Measurements from ENCODE around the gene TRIM24. TPM values are rescaled to one million over a fixed set of nuclear protein-coding genes. Genes with fewer than 3 reads are reported as not detected.
"Not testable (repeated sequence)": the region's sequence is repeated elsewhere in the genome, so short reads cannot be mapped to it uniquely, and the experiment has no call there.

The TRIM24 gene
- total RNA-seq, 1 donor from 2014 or later, result 23.9 TPM

GRCh38 chr7:138456220-138456619, 3.8 kb upstream of the TRIM24 start:
- no peak for DNase-seq
- ATAC-seq, result no peak
- H3K36me3 ChIP-seq, result no peaks in the 10 kb centered on the region

GRCh38 chr7:138458576-138459412, 1.3 kb upstream of the TRIM24 start:
- Histone ChIP-seq H3K4me1 (peaks cover 4% of the 10 kb centered on the region), H3K27me3 (no peaks in the 10 kb centered on the region), H3K9me3 (no peaks in the 10 kb centered on the region), H3K27ac (no peak overlapping the region), H3K4me3 (peak overlapping the region; percentile 45), H3K36me3 (no peaks in the 10 kb centered on the region)
- DNase-seq (no peak), ATAC-seq (no peak)
- TF ChIP-seq CTCF (IDR thresholded peaks at IDR 0.05), result no peak
- intact Hi-C loops (cut with DNase I), result no loop called here

More at GRCh38 chr7:138456220-138456619, 3.8 kb upstream of the TRIM24 start:
- Histone ChIP-seq H3K4me3 (no peak overlapping the region), H3K27ac (no peak overlapping the region), H3K27me3 (no peaks in the 10 kb centered on the region), H3K9me3 (no peaks in the 10 kb centered on the region), H3K4me1 (no peaks in the 10 kb centered on the region)
- intact Hi-C loops (cut with DNase I), result no loop called here
- TF ChIP-seq CTCF (IDR thresholded peaks at IDR 0.05), result no peak

- H3K9me3 ChIP-seq, result no peaks in the 10 kb centered on the region
- ATAC-seq (peak; percentile 96), DNase-seq (peak; percentile 98)
- H3K27ac ChIP-seq, result no peak overlapping the region
- peak; percentile 17 for TF ChIP-seq CTCF (IDR thresholded peaks at IDR 0.05)
- intact Hi-C loops (cut with DNase I), result no loop called here
- peak overlapping the region; percentile 88 for H3K4me3 ChIP-seq
- no peaks in the 10 kb centered on the region for H3K36me3 ChIP-seq
- no peaks in the 10 kb centered on the region for H3K27me3 ChIP-seq
- H3K4me1 ChIP-seq, result peaks cover 4% of the 10 kb centered on the region
Observed at GRCh38 chr7:138459413-138460175, 465 bp upstream of the TRIM24 start.

GRCh38 chr7:138460649-138461607, 869 bp downstream of the TRIM24 start:
- ATAC-seq (peak; percentile 45), DNase-seq (peak; percentile 84)
- Histone ChIP-seq H3K36me3 (no peaks in the 10 kb centered on the region), H3K4me3 (peak overlapping the region; percentile 88), H3K27me3 (no peaks in the 10 kb centered on the region), H3K4me1 (peaks cover 4% of the 10 kb centered on the region), H3K9me3 (no peaks in the 10 kb centered on the region), H3K27ac (peak overlapping the region; percentile 93)
- intact Hi-C loops (cut with DNase I), result no loop called here
- TF ChIP-seq CTCF (IDR thresholded peaks at IDR 0.05), result no peak

GRCh38 chr7:138463291-138463618, 3.2 kb downstream of the TRIM24 start:
- intact Hi-C loops (cut with DNase I); ATAC-seq; H3K4me3 ChIP-seq; H3K27me3 ChIP-seq; DNase-seq; H3K36me3 ChIP-seq; H3K4me1 ChIP-seq; H3K27ac ChIP-seq; H3K9me3 ChIP-seq: not testable (repeated sequence)
